ENCODE measurements around the gene LMTK3.

DNA sequence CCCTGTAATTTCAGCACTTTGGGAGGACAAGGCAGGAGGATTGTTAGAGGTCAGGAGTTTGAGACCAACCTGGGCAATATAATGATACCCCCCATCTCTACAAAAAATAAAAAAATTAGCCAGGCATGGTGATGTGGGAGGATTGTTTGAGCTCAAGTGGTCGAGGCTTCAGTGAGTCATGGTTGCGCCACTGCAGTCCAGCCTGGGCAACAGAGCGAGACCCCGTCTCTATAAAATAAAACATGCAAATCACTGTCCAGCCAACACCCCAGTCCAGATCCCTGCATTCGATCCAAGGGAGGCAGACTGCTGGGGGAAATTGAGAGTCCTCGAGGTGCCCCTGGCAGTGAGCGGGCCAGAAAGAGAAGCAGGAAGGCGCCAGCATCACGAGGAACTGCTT, 35.5 kb downstream of the LMTK3 start:
- TF ChIP-seq, protein P1, sequence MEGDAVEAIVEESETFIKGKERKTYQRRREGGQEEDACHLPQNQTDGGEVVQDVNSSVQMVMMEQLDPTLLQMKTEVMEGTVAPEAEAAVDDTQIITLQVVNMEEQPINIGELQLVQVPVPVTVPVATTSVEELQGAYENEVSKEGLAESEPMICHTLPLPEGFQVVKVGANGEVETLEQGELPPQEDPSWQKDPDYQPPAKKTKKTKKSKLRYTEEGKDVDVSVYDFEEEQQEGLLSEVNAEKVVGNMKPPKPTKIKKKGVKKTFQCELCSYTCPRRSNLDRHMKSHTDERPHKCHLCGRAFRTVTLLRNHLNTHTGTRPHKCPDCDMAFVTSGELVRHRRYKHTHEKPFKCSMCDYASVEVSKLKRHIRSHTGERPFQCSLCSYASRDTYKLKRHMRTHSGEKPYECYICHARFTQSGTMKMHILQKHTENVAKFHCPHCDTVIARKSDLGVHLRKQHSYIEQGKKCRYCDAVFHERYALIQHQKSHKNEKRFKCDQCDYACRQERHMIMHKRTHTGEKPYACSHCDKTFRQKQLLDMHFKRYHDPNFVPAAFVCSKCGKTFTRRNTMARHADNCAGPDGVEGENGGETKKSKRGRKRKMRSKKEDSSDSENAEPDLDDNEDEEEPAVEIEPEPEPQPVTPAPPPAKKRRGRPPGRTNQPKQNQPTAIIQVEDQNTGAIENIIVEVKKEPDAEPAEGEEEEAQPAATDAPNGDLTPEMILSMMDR (conservative IDR thresholded peaks at IDR 0.05; ENCODE audit: low read depth, low read length) = no peak
- no peak for TF ChIP-seq POLR2A (IDR thresholded peaks at IDR 0.05; ENCODE audit: low read depth, low read length)
- no peak for TF ChIP-seq RCOR1 (IDR thresholded peaks at IDR 0.05; ENCODE audit: insufficient replicate concordance, low read length)
- no peak for TF ChIP-seq RFX5 (IDR thresholded peaks at IDR 0.05; ENCODE audit: low read depth, low read length)
- no peak for TF ChIP-seq MAFK (IDR thresholded peaks at IDR 0.05; ENCODE audit: low read depth, low read length)
- TF ChIP-seq, protein P2, sequence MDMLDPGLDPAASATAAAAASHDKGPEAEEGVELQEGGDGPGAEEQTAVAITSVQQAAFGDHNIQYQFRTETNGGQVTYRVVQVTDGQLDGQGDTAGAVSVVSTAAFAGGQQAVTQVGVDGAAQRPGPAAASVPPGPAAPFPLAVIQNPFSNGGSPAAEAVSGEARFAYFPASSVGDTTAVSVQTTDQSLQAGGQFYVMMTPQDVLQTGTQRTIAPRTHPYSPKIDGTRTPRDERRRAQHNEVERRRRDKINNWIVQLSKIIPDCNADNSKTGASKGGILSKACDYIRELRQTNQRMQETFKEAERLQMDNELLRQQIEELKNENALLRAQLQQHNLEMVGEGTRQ (IDR thresholded peaks at IDR 0.05; ENCODE audit: low read depth, low read length) = no peak
- TF ChIP-seq, protein P3, sequence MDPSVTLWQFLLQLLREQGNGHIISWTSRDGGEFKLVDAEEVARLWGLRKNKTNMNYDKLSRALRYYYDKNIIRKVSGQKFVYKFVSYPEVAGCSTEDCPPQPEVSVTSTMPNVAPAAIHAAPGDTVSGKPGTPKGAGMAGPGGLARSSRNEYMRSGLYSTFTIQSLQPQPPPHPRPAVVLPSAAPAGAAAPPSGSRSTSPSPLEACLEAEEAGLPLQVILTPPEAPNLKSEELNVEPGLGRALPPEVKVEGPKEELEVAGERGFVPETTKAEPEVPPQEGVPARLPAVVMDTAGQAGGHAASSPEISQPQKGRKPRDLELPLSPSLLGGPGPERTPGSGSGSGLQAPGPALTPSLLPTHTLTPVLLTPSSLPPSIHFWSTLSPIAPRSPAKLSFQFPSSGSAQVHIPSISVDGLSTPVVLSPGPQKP (IDR thresholded peaks at IDR 0.05; ENCODE audit: borderline replicate concordance, low read depth, low read length) = no peak
- TF ChIP-seq BHLHE40 (IDR thresholded peaks at IDR 0.05; ENCODE audit: low read depth, low read length) = no peak
- TF ChIP-seq MXI1 (IDR thresholded peaks at IDR 0.05; ENCODE audit: borderline replicate concordance, low read depth, low read length) = no peak
- no peak for TF ChIP-seq FOS (IDR thresholded peaks at IDR 0.05; ENCODE audit: low read depth, low read length)
- no peak for TF ChIP-seq RAD21 (IDR thresholded peaks at IDR 0.05; ENCODE audit: low read length)
- no peak for TF ChIP-seq CHD1 (IDR thresholded peaks at IDR 0.05; ENCODE audit: low read depth, low read length)
- peak; percentile 61 for TF ChIP-seq CEBPB (IDR thresholded peaks at IDR 0.05; ENCODE audit: low read depth, low read length)

All from IMR-90 (cell line).